Measurements from ENCODE around the gene ITGB2.

The ITGB2 gene

DNA sequence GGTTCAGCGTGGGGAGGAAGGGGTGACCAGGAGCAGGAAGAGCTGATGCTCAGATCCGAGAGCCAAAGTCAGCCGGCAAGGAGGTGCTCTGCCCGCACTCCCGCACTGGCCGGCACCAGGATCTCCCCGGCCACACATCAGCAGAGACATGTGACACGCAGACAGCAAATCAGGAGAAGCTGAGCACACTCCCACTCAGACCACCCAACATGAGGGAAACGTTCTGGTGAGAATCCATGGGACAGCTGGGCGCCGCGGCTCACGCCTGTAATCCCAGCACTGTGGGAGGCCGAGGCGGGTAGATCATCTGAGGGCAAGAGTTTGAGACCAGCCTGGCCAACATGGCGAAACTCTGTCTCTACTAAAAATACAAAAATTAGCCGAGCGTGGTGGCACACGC lies 28.6 kb downstream of the ITGB2 start:
- Mint-ChIP-seq H3K36me3 (ENCODE audit: low read depth) (no peaks in the 10 kb centered on the region), H3K9me3 (no peaks in the 10 kb centered on the region), H3K4me3 (no peak overlapping the region), H3K27ac (no peak overlapping the region), H3K4me1 (no peaks in the 10 kb centered on the region), H3K27me3 (ENCODE audit: low read depth) (peaks cover 20% of the 10 kb centered on the region)
- TF ChIP-seq CTCF (IDR thresholded peaks at IDR 0.05; ENCODE audit: unreplicated experiment in 3 of 3): no peak

- Mint-ChIP-seq H3K4me1 (no peaks in the 10 kb centered on the region), H3K27ac (no peak overlapping the region), H3K9me3 (no peaks in the 10 kb centered on the region), H3K36me3 (ENCODE audit: low read depth) (no peaks in the 10 kb centered on the region), H3K27me3 (ENCODE audit: low read depth) (peaks cover 20% of the 10 kb centered on the region), H3K4me3 (no peak overlapping the region)
- TF ChIP-seq CTCF (IDR thresholded peaks at IDR 0.05; ENCODE audit: unreplicated experiment in 3 of 3): no peak
These were observed 29.1 kb downstream of the ITGB2 start for GRCh38 chr21:44891631-44892031.

GRCh38 chr21:44890961-44891541 lies 29.6 kb downstream of the ITGB2 start:
- Mint-ChIP-seq H3K36me3 (ENCODE audit: low read depth) (no peaks in the 10 kb centered on the region), H3K4me1 (no peaks in the 10 kb centered on the region), H3K27ac (no peak overlapping the region), H3K27me3 (ENCODE audit: low read depth) (peaks cover 20% of the 10 kb centered on the region), H3K4me3 (no peak overlapping the region), H3K9me3 (no peaks in the 10 kb centered on the region)
- TF ChIP-seq CTCF (IDR thresholded peaks at IDR 0.05; ENCODE audit: unreplicated experiment in 3 of 3): no peak

GRCh38 chr21:44890338-44890931 lies 30.3 kb downstream of the ITGB2 start:
- TF ChIP-seq CTCF (IDR thresholded peaks at IDR 0.05; ENCODE audit: unreplicated experiment in 3 of 3): no peak
- H3K27ac Mint-ChIP-seq: no peak overlapping the region
- peaks cover 19% of the 10 kb centered on the region for H3K27me3 Mint-ChIP-seq (ENCODE audit: low read depth)
- no peak overlapping the region for H3K4me3 Mint-ChIP-seq
- no peaks in the 10 kb centered on the region for H3K4me1 Mint-ChIP-seq
- H3K9me3 Mint-ChIP-seq: no peaks in the 10 kb centered on the region
- no peaks in the 10 kb centered on the region for H3K36me3 Mint-ChIP-seq (ENCODE audit: low read depth)

DNA sequence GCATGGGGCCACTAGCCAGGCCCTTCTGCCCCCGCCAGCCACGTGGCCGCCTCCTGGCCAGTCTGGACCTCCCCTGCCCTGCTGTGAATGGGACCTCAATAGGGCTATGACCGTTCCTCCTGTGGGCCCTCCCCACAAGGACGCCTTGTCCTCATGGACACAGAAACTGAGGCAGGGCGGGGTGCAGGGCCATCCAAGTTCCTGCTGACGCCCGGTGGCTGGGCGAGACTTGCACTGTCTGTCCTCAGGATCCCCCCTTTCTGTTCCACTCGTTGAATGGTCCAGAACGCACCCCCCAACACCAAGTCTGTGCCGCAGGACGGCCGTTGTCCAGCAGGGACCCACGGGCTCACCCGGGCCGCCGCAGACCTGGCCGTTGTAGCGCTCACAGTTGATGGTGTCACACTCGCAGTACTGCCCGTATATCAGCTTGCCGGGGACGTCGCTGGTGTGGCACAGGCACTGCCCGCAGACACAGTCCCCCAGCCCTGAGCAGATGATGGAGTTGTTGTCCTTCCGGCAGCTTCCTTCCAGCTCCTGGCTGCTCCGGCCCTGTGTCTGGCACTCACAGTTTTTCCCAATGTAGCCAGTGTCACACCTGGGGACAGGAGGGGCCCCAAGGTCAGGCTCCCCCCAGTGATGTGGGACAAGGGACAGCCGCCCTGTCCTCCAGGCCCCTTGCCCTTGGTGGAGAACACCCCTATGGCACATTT lies 30.9 kb downstream of the ITGB2 start:
- H3K27me3 Mint-ChIP-seq (ENCODE audit: low read depth): peaks cover 19% of the 10 kb centered on the region
- H3K4me1 Mint-ChIP-seq: no peaks in the 10 kb centered on the region
- H3K4me3 Mint-ChIP-seq: no peak overlapping the region
- H3K27ac Mint-ChIP-seq: no peak overlapping the region
- no peaks in the 10 kb centered on the region for H3K36me3 Mint-ChIP-seq (ENCODE audit: low read depth)
- no peaks in the 10 kb centered on the region for H3K9me3 Mint-ChIP-seq
- TF ChIP-seq CTCF (IDR thresholded peaks at IDR 0.05; ENCODE audit: unreplicated experiment in 3 of 3): no peak
